Esophagus squamous epithelium (tissue), 5 donors: Measurements from ENCODE around the gene ZNF324. TPM values are rescaled to one million over a fixed set of nuclear protein-coding genes. Genes with fewer than 3 reads are reported as not detected.

Experiments used
- DNase-seq: peaks from one replicate; lab custom pipeline; 2025; lab: John Stamatoyannopoulos, UW
- H3K27ac ChIP-seq, 4 donors: fragments of 200-600 bp; sonication (generic); one replicate each; pipeline ENCODE4 v1.5.1; 2016 to 2019; ENCODE audit warnings: mild to moderate bottlenecking in 1 of 4
- H3K27me3 ChIP-seq, 4 donors: fragments of 200-600 bp; sonication (generic); 1 replicate in 3 of 4; 2 replicates in 1 of 4; pipeline versions ENCODE4 v1.5.1 to v1.6.0; 2017 to 2021; ENCODE audit warnings: antibody characterized with exemption in 1 of 4
- H3K36me3 ChIP-seq, 3 donors: fragments of 200-600 bp; sonication (generic); one replicate each; pipeline ENCODE4 v1.5.1; 2016 to 2019
- H3K4me1 ChIP-seq, 3 donors: fragments of 200-600 bp; sonication (generic); one replicate each; pipeline ENCODE4 v1.5.1; 2017 to 2019
- H3K4me3 ChIP-seq, 4 donors: fragments of 200-600 bp; sonication (generic); 1 replicate in 3 of 4; 2 replicates in 1 of 4; pipeline ENCODE4 v1.5.1; 2016 to 2019; ENCODE audit warnings: mild to moderate bottlenecking in 2 of 4, moderate library complexity in 1 of 4
- H3K9me3 ChIP-seq, 3 donors: fragments of 200-600 bp; sonication (generic); one replicate each; pipeline ENCODE4 v1.5.1; 2016 to 2019
- CTCF ChIP-seq, 6 experiments: fragments of 450-650 bp in 4 of 6; fragments of 200-600 bp in 2 of 6; sonication (generic) in 2 of 6; IDR thresholded peaks; one replicate each; pipeline ENCODE4 v1.5.1; 2016 to 2019; ENCODE audit warnings: antibody characterized with exemption in 6 of 6, mild to moderate bottlenecking in 4 of 6, moderate library complexity in 4 of 6
- POLR2A ChIP-seq, 4 donors: fragments of 450-650 bp; IDR thresholded peaks; one replicate each; pipeline ENCODE4 v1.6.1; 2017; ENCODE audit warnings: antibody characterized with exemption in 4 of 4, mild to moderate bottlenecking in 4 of 4, moderate library complexity in 3 of 4
- WGBS, 2 donors: methylation state at CpG; one replicate each; pipeline ENCODE4 v1.1.5; 2018; 5-methylcytosine and 5-hydroxymethylcytosine counted together
- intact Hi-C: fragments of 100-400 bp; cut with DNase I; formaldehyde crosslinking; loops from one replicate; pipeline ENCODE4 v1.15.0; 2022
- total RNA-seq, 4 donors: library from RNA; depleted of rRNA; stranded (reverse); fragments of >200 nt; gene quantifications; one replicate each; pipeline ENCODE4 v1.1.0, GENCODE V29; 2016
- donor health status: DM: yes; HTN: yes; CAD: no.

ZNF324 gene
- total RNA-seq, 4 donors from 2014 or later: 13.5 to 25.4 (median 20.2) TPM

- WGBS, 2 donors: 4 to 5% methylated on average over 14 to 18 of the region's 27 CpGs
- Histone ChIP-seq H3K4me3 (peak overlapping the region; percentile 61 to 78 (median 69)), H3K27ac (peak overlapping the region; percentile 81 to 95 (median 90)), H3K27me3 (no peaks in the 10 kb centered on the region), H3K4me1 (peaks cover 7 to 29% (median 18%) of the 10 kb centered on the region in 3 donors), H3K36me3 (peaks cover 9 to 63% (median 16%) of the 10 kb centered on the region in 3 donors), H3K9me3 (no peaks in the 10 kb centered on the region)
- intact Hi-C loops: no loop called here
- no peak for DNase-seq
- TF ChIP-seq POLR2A (IDR thresholded peaks at IDR 0.05) (no peak), CTCF (IDR thresholded peaks at IDR 0.05) (no peak)
These were observed 9.7 kb downstream of the ZNF324 start for GRCh38 chr19:58476498-58477015.

GRCh38 chr19:58477130-58477529 is 10.2 kb downstream of the ZNF324 start:
- H3K4me3 ChIP-seq: peak overlapping the region in 1 of 4 donors; percentile 78
- intact Hi-C loops: no loop called here
- WGBS, 2 donors: 80 to 100% methylated on average over 1 of the region's 15 CpGs
- H3K9me3 ChIP-seq: no peaks in the 10 kb centered on the region
- peaks cover 7 to 29% (median 18%) of the 10 kb centered on the region in 3 donors for H3K4me1 ChIP-seq
- TF ChIP-seq POLR2A (IDR thresholded peaks at IDR 0.05): no peak
- H3K36me3 ChIP-seq: peaks cover 3 to 57% (median 11%) of the 10 kb centered on the region in 3 donors
- peak overlapping the region in 3 of 4 donors; percentile 90 to 95 (median 91) for H3K27ac ChIP-seq
- no peak for DNase-seq
- H3K27me3 ChIP-seq: no peaks in the 10 kb centered on the region

GRCh38 chr19:58477871-58478270 is 11.0 kb downstream of the ZNF324 start:
- intact Hi-C loops: no loop called here
- no peaks in the 10 kb centered on the region for H3K27me3 ChIP-seq
- H3K27ac ChIP-seq: no peak overlapping the region
- DNase-seq: no peak
- 80 to 100% methylated on average over 1 of the region's 1 CpG for WGBS, 2 donors
- peaks cover 3 to 50% (median 6%) of the 10 kb centered on the region in 3 donors for H3K36me3 ChIP-seq
- TF ChIP-seq POLR2A (IDR thresholded peaks at IDR 0.05): no peak
- TF ChIP-seq CTCF (IDR thresholded peaks at IDR 0.05): no peak
- H3K4me1 ChIP-seq: peaks cover 7 to 29% (median 18%) of the 10 kb centered on the region in 3 donors
- no peak overlapping the region for H3K4me3 ChIP-seq
- no peaks in the 10 kb centered on the region for H3K9me3 ChIP-seq

GRCh38 chr19:58479303-58479702 is 12.4 kb downstream of the ZNF324 start:
- 84 to 90% methylated on average over 4 to 6 of the region's 7 CpGs for WGBS, 2 donors
- no peak overlapping the region for H3K4me3 ChIP-seq
- intact Hi-C loops: no loop called here

GRCh38 chr19:58479736-58480480 is 13.0 kb downstream of the ZNF324 start:
- no peaks in the 10 kb centered on the region for H3K27me3 ChIP-seq
- peaks cover 3 to 40% (median 6%) of the 10 kb centered on the region in 3 donors for H3K36me3 ChIP-seq
- H3K9me3 ChIP-seq: no peaks in the 10 kb centered on the region
- H3K4me3 ChIP-seq: no peak overlapping the region
- peaks cover 7 to 25% (median 16%) of the 10 kb centered on the region in 3 donors for H3K4me1 ChIP-seq
- WGBS, 2 donors: 92 to 100% methylated on average over 1 to 6 of the region's 28 CpGs
- no peak overlapping the region for H3K27ac ChIP-seq
- no peak for TF ChIP-seq CTCF (IDR thresholded peaks at IDR 0.05)
- TF ChIP-seq POLR2A (IDR thresholded peaks at IDR 0.05): no peak
- no peak for DNase-seq
- intact Hi-C loops: no loop called here

More at GRCh38 chr19:58479303-58479702, 12.4 kb downstream of the ZNF324 start:
- no peaks in the 10 kb centered on the region for H3K27me3 ChIP-seq
- no peak overlapping the region for H3K27ac ChIP-seq
- peaks cover 7 to 29% (median 18%) of the 10 kb centered on the region in 3 donors for H3K4me1 ChIP-seq
- TF ChIP-seq CTCF (IDR thresholded peaks at IDR 0.05) (no peak), POLR2A (IDR thresholded peaks at IDR 0.05) (no peak)
- no peaks in the 10 kb centered on the region for H3K9me3 ChIP-seq
- peaks cover 3 to 40% (median 6%) of the 10 kb centered on the region in 3 donors for H3K36me3 ChIP-seq
- no peak for DNase-seq
